B cell (primary cell): ENCODE measurements around the gene LRRC2. TPM values are rescaled to one million over a fixed set of nuclear protein-coding genes. Genes with fewer than 3 reads are reported as not detected.

ENCODE experiments used
- ATAC-seq: fragments of 200-7000 bp; cut with Tn5 transposase; one replicate; pipeline ENCODE4 v1.10.0; 2021; ENCODE audit warnings: low read depth, mild to moderate bottlenecking, moderate number of reproducible peaks, moderate library complexity
- CTCF ChIA-PET: fragments of 350-600 bp; sonication (Branson Sonifier 250); formaldehyde crosslinking; loops from one replicate; lab custom pipeline; 2021; ENCODE audit warnings: antibody characterized with exemption, inconsistent platforms; lab: Charles Lee
- POLR2A ChIA-PET: fragments of 350-600 bp; sonication (Branson Sonifier 250); formaldehyde crosslinking; loops from one replicate; lab custom pipeline; 2021; ENCODE audit warnings: antibody characterized with exemption; lab: Charles Lee
- DNase-seq: peaks from one replicate; pipeline ENCODE4 v3.0.0; 2013
- H2AFZ ChIP-seq: 2 replicates; pipeline ENCODE4 v1.6.1; 2012; ENCODE audit warnings: mild to moderate bottlenecking, low read depth, low read length; ENCODE audit not compliant: insufficient read depth, poor library complexity, severe bottlenecking
- H3K27ac ChIP-seq, 2 donors: 1 replicate in 1 of 2; 2 replicates in 1 of 2; pipeline ENCODE4 v1.5.1; 2012 to 2013; ENCODE audit warnings: low read length in 2 of 2, mild to moderate bottlenecking in 2 of 2, moderate library complexity in 1 of 2
- H3K27me3 ChIP-seq, 4 experiments: fragments of 200-600 bp in 1 of 4; sonication (generic) in 1 of 4; replicated peaks in 1 of 4; 1 replicate in 2 of 4; 2 replicates in 2 of 4; pipeline versions ENCODE4 v1.6.1 to v1.7.0; 2013 to 2016; ENCODE audit warnings: low read length in 3 of 4, mild to moderate bottlenecking in 2 of 4, mixed read lengths in 1 of 4, moderate library complexity in 1 of 4; ENCODE audit not compliant: insufficient read depth in 4 of 4, control insufficient read depth in 3 of 4; ENCODE audit errors: control extremely low read depth in 1 of 4
- H3K36me3 ChIP-seq, 2 experiments: replicated peaks in 1 of 2; 1 replicate in 1 of 2; 2 replicates in 1 of 2; pipeline versions ENCODE4 v1.6.1 to v1.7.1; 2013; ENCODE audit warnings: low read length in 1 of 2; ENCODE audit not compliant: insufficient read depth in 2 of 2, control insufficient read depth in 1 of 2; ENCODE audit errors: control extremely low read depth in 1 of 2, extremely low read depth in 1 of 2
- H3K4me1 ChIP-seq, 2 donors: fragments of 200-600 bp in 1 of 2; sonication (generic) in 1 of 2; 1 replicate in 1 of 2; 2 replicates in 1 of 2; pipeline versions ENCODE4 v1.5.1 to v1.6.1; 2013 to 2017; ENCODE audit warnings: low read length in 2 of 2; ENCODE audit not compliant: control insufficient read depth in 2 of 2, insufficient read depth in 2 of 2
- H3K4me2 ChIP-seq: replicated peaks from 2 replicates; pipeline ENCODE3; 2012; ENCODE audit warnings: mild to moderate bottlenecking, low read depth, low read length; ENCODE audit not compliant: poor library complexity, severe bottlenecking
- H3K4me3 ChIP-seq, 5 experiments: fragments of 200-600 bp in 1 of 5; sonication (generic) in 1 of 5; 1 replicate in 3 of 5; 2 replicates in 2 of 5; pipeline versions ENCODE4 v1.5.1 to v1.7.0; 2011 to 2016; ENCODE audit warnings: low read length in 4 of 5, mild to moderate bottlenecking in 4 of 5, low read depth in 2 of 5, control low read depth in 1 of 5, moderate library complexity in 1 of 5; ENCODE audit not compliant: insufficient read depth in 1 of 5; ENCODE audit errors: control extremely low read depth in 1 of 5, extremely low read depth in 1 of 5
- H3K79me2 ChIP-seq: fragments of 200-600 bp; sonication (generic); one replicate; pipeline ENCODE4 v1.6.0; 2016; ENCODE audit warnings: low read length; ENCODE audit not compliant: control insufficient read depth, insufficient read depth
- H3K9ac ChIP-seq: fragments of 200-600 bp; sonication (generic); 2 replicates; pipeline ENCODE4 v1.6.1; 2017; ENCODE audit warnings: mild to moderate bottlenecking, low read length, moderate library complexity
- H3K9me3 ChIP-seq, 3 donors: one replicate each; pipeline versions ENCODE4 v1.6.1 to v1.7.1; 2013; ENCODE audit warnings: low read length in 2 of 3; ENCODE audit not compliant: control insufficient read depth in 2 of 3, insufficient read depth in 1 of 3; ENCODE audit errors: control extremely low read depth in 1 of 3
- H4K20me1 ChIP-seq: 2 replicates; pipeline ENCODE4 v1.6.0; 2012; ENCODE audit warnings: mild to moderate bottlenecking, low read length; ENCODE audit not compliant: insufficient read depth, control insufficient read depth, poor library complexity, severe bottlenecking
- H3K27ac Mint-ChIP-seq: one replicate; pipeline ENCODE4 v1.8.0; 2021; ENCODE audit warnings: mixed read lengths
- H3K27me3 Mint-ChIP-seq: one replicate; pipeline ENCODE4 v1.8.0; 2021; ENCODE audit warnings: mixed read lengths
- H3K4me1 Mint-ChIP-seq: one replicate; pipeline ENCODE4 v1.8.0; 2021; ENCODE audit warnings: mixed read lengths
- H3K4me3 Mint-ChIP-seq: one replicate; pipeline ENCODE4 v1.8.0; 2021; ENCODE audit warnings: mixed read lengths
- H3K9me3 Mint-ChIP-seq: one replicate; pipeline ENCODE4 v1.8.0; 2022; ENCODE audit warnings: mixed read lengths; ENCODE audit not compliant: insufficient read depth
- EZH2 ChIP-seq: IDR thresholded peaks from 2 replicates; pipeline ENCODE4 v1.6.1; 2012; ENCODE audit warnings: borderline replicate concordance, low read depth, mild to moderate bottlenecking, moderate library complexity, low read length; ENCODE audit not compliant: insufficient read depth, poor library complexity, severe bottlenecking
- WGBS: methylation state at CpG from one replicate; pipeline ENCODE4 v1.1.5; 2013; ENCODE audit warnings: missing lambda C conversion rate; ENCODE audit not compliant: insufficient coverage; 5-methylcytosine and 5-hydroxymethylcytosine counted together
- intact Hi-C: fragments of 100-400 bp; cut with micrococcal nuclease; formaldehyde crosslinking; loops from one replicate; pipeline ENCODE4 v1.10.0; 2022
- polyA plus RNA-seq: library from polyadenylated mRNA; depleted of rRNA; stranded (reverse); fragments of >200 nt; gene quantifications from 2 replicates; pipeline ENCODE4 v1.2.3, GENCODE V29; 2012
- total RNA-seq, 2 donors: library from RNA; stranded (reverse); fragments of 120-200 nt in 1 of 2; gene quantifications; 1 replicate in 1 of 2; 2 replicates in 1 of 2; pipeline versions ENCODE4 v1.2.3 to v1.2.4, GENCODE V29; 2013 to 2022
- TF ChIP-seq, protein P1 (sequence below): fragments of 200-600 bp; IDR thresholded peaks from one replicate; pipeline ENCODE4 v1.8.0; 2022; ENCODE audit warnings: antibody characterized with exemption, mild to moderate bottlenecking

The LRRC2 gene
- total and polyA plus RNA-seq, 2 donors (not counting 1 experiment from before 2014, with no cell fraction given) = 0.04 TPM; not detected in 1

DNA sequence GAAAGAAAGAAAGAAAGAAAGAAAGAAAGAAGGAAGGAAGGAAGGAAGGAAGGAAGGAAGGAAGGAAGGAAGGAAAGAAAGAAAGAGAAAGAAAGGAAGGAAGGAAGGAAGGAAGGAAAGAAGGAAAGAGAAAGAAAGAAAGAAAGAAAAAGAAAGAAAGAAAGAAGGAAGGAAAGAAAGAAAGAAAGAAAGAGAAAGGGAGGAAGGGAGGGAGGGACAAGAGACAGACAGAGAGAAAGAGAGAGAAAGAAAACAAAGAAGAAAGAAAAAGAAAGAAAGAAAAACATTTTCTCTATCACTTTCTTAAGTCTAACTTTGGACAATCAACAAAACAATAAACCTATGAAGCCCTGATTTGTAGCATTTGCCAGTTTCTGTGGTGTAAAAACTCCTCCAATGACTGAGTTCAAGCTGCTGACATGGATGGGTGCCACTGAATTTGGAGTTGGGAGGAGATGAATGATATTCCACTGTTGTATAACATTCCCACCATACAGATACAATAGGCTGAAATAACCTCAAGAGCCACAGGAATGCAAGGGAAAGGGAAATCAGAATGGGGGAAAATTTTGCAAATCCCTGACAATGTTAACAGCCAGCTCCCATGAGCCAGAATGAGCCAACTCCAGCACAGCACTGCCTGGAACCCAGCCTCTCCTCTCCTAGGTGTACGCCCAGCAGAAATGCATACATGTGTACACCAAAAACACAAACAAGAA is 83.3 kb downstream of the LRRC2 start:
- no peak overlapping the region for H3K4me3 Mint-ChIP-seq
- intact Hi-C loops = loop anchor here (10.0 kb wide), 1 partner anchor 212 kb away; the partner anchor contains the start of gene ALS2CL
- H3K4me1 ChIP-seq = no peaks in the 10 kb centered on the region
- ATAC-seq (no peak), DNase-seq (no peak)
- H3K27ac Mint-ChIP-seq = no peak overlapping the region
- H2AFZ ChIP-seq = no peak overlapping the region
- H3K4me3 ChIP-seq = no peak overlapping the region
- no peak overlapping the region for H3K4me2 ChIP-seq
- H3K9ac ChIP-seq = no peak overlapping the region
- TF ChIP-seq, protein P1, sequence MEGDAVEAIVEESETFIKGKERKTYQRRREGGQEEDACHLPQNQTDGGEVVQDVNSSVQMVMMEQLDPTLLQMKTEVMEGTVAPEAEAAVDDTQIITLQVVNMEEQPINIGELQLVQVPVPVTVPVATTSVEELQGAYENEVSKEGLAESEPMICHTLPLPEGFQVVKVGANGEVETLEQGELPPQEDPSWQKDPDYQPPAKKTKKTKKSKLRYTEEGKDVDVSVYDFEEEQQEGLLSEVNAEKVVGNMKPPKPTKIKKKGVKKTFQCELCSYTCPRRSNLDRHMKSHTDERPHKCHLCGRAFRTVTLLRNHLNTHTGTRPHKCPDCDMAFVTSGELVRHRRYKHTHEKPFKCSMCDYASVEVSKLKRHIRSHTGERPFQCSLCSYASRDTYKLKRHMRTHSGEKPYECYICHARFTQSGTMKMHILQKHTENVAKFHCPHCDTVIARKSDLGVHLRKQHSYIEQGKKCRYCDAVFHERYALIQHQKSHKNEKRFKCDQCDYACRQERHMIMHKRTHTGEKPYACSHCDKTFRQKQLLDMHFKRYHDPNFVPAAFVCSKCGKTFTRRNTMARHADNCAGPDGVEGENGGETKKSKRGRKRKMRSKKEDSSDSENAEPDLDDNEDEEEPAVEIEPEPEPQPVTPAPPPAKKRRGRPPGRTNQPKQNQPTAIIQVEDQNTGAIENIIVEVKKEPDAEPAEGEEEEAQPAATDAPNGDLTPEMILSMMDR = no peak
- TF ChIP-seq EZH2 = no peak
- no peaks in the 10 kb centered on the region for H3K9me3 Mint-ChIP-seq
- peaks cover 0 to 13% (median 7%) of the 10 kb centered on the region in 4 experiments for H3K27me3 ChIP-seq
- no peaks in the 10 kb centered on the region for H3K36me3 ChIP-seq
- ChIA-PET CTCF (interaction anchor here (0.9 to 3.0 kb wide), 3 partner anchors 56 to 76 kb away, joined by 3 to 15 read pairs (median 4); no protein-coding TSS in a partner anchor), POLR2A (no interaction called here)
- H3K27me3 Mint-ChIP-seq = peaks cover 21% of the 10 kb centered on the region
- H3K27ac ChIP-seq = no peak overlapping the region
- no peaks in the 10 kb centered on the region for H3K4me1 Mint-ChIP-seq
- no peaks in the 10 kb centered on the region for H4K20me1 ChIP-seq
- no CpG with 5 or more reads among the region's 1 CpG for WGBS
- H3K79me2 ChIP-seq = no peaks in the 10 kb centered on the region
- no peaks in the 10 kb centered on the region for H3K9me3 ChIP-seq

DNA sequence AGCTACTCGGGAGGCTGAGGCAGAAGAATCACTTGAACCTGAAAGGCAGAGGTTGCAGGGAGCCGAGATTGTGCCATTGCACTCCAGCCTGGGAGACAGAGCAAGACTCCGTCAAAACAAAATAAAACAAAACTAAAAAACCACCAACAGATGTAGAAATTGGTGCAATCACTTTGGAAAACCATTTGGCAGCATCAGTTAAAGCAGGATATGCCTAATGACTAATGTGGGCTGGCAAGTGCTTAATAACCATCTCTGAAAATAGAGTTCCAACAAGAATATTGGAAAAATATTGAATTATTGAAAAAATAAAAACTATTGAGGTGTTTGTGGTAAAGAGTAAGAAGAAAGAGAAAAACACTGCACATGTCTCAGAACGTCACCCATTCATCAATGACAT is 84.5 kb downstream of the LRRC2 start:
- H3K4me1 ChIP-seq = no peaks in the 10 kb centered on the region
- Mint-ChIP-seq H3K4me1 (no peaks in the 10 kb centered on the region), H3K27ac (no peak overlapping the region), H3K9me3 (no peaks in the 10 kb centered on the region), H3K4me3 (no peak overlapping the region), H3K27me3 (peaks cover 26% of the 10 kb centered on the region)
- H3K27me3 ChIP-seq = peaks cover 0 to 14% (median 6%) of the 10 kb centered on the region in 4 experiments
- no peaks in the 10 kb centered on the region for H3K79me2 ChIP-seq
- H3K4me2 ChIP-seq = no peak overlapping the region
- ChIA-PET POLR2A (no interaction called here), CTCF (no interaction called here)
- no peak overlapping the region for H3K27ac ChIP-seq
- no peak for DNase-seq
- no peak for ATAC-seq
- H3K9ac ChIP-seq = no peak overlapping the region
- 100% methylated on average over 1 of the region's 4 CpGs for WGBS
- H3K9me3 ChIP-seq = no peaks in the 10 kb centered on the region
- intact Hi-C loops = loop anchor here (10.0 kb wide), 1 partner anchor 213 kb away; the partner anchor contains the start of gene ALS2CL
- TF ChIP-seq, protein P1 = no peak
- TF ChIP-seq EZH2 = no peak
- H4K20me1 ChIP-seq = no peaks in the 10 kb centered on the region
- no peaks in the 10 kb centered on the region for H3K36me3 ChIP-seq
- no peak overlapping the region for H3K4me3 ChIP-seq
- no peak overlapping the region for H2AFZ ChIP-seq
